HG03520 (cell line): ENCODE data around the gene KCNN2.
"Not testable (repeated sequence)": the region's sequence is repeated elsewhere in the genome, so short reads cannot be mapped to it uniquely, and the experiment has no call there.

Experiments used
- ATAC-seq: cut with Tn5 transposase; IDR thresholded peaks from one replicate; pipeline ENCODE4 v1.9.1; 2021; ENCODE audit warnings: mild to moderate bottlenecking, moderate library complexity; ENCODE audit not compliant: unreplicated experiment

Gene KCNN2

GRCh38 chr5:114418176-114419066 lies 56.6 kb downstream of the KCNN2 start:
- ATAC-seq: peak; percentile 99

GRCh38 chr5:114419067-114419388 lies 57.2 kb downstream of the KCNN2 start:
- ATAC-seq: peak; percentile 37

- no peak for ATAC-seq
Measured at GRCh38 chr5:114419959-114420358, 58.1 kb downstream of the KCNN2 start.

GRCh38 chr5:114427204-114427603 lies 65.3 kb downstream of the KCNN2 start:
- no peak for ATAC-seq

GRCh38 chr5:114430532-114430931 lies 68.7 kb downstream of the KCNN2 start:
- ATAC-seq: no peak

- not testable (repeated sequence) for ATAC-seq
Measured at GRCh38 chr5:114432684-114433083, 70.8 kb downstream of the KCNN2 start.

- ATAC-seq: no peak
Measured at GRCh38 chr5:114434396-114435219, 72.7 kb downstream of the KCNN2 start.

- ATAC-seq: no peak
Measured at GRCh38 chr5:114435220-114435481, 73.3 kb downstream of the KCNN2 start.

GRCh38 chr5:114435885-114436299 lies 74.0 kb downstream of the KCNN2 start:
- ATAC-seq: peak; percentile 83

GRCh38 chr5:114437936-114438335 lies 76.1 kb downstream of the KCNN2 start:
- ATAC-seq: no peak

GRCh38 chr5:114438471-114438870 lies 76.6 kb downstream of the KCNN2 start:
- ATAC-seq: no peak

GRCh38 chr5:114447084-114447773 lies 85.4 kb downstream of the KCNN2 start:
- peak; percentile 36 for ATAC-seq

GRCh38 chr5:114448481-114448880 lies 86.6 kb downstream of the KCNN2 start:
- ATAC-seq: no peak

GRCh38 chr5:114449860-114450421 lies 88.1 kb downstream of the KCNN2 start:
- ATAC-seq: peak; percentile 98

GRCh38 chr5:114450437-114450836 lies 88.6 kb downstream of the KCNN2 start:
- no peak for ATAC-seq

GRCh38 chr5:114458726-114459125 lies 96.9 kb downstream of the KCNN2 start:
- ATAC-seq: no peak

GRCh38 chr5:114467171-114467570 lies 105.3 kb downstream of the KCNN2 start:
- ATAC-seq: no peak

GRCh38 chr5:114467729-114468128 lies 105.9 kb downstream of the KCNN2 start:
- no peak for ATAC-seq

GRCh38 chr5:114469372-114469771 lies 107.5 kb downstream of the KCNN2 start:
- ATAC-seq: no peak

GRCh38 chr5:114471529-114471928 lies 109.7 kb downstream of the KCNN2 start:
- no peak for ATAC-seq

- no peak for ATAC-seq
Measured at GRCh38 chr5:114473541-114473940, 111.7 kb downstream of the KCNN2 start.
